Ammon's horn (tissue), 1 donor: ENCODE results near the gene AKR1B1.

Experiments used
- DNase-seq: peaks from one replicate; pipeline ENCODE4 v3.0.0-alpha.2; 2016; ENCODE audit warnings: low spot score

AKR1B1 gene

DNA sequence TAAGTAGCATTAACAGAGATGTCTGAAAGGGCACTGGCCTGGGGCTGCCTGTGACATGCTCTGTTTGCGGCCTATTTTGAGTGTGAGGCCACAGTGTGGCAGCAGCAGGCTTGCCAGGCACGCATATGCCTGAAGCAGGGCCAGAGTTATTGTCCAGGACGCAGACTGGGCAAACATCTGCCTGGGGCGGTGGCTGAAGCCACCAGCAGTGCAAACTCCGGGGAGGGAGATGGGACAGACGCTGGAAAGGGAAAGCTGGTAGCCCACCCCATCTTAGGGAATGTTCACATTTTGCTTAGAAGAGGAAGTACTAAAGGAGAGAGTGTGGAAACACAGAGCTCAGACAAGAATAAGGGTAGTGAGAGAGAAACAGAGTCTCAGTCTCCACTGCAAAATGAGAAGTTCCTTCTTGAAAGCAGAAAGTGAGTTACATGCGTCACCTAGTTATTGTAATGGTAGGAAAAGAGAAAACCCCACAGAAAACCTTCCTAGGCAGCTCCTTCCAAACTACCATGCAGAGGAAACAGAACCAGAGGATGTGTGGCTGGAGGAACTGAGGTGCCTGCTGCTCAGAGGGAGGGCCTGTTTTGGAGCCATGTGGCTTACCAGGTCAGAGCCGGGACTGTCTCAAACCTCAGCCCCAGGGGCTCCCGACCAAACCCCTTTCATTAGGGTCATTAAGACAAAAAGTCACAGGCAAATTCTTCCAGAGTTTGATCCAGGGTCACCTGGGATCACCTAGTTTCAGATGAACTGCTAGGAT lies 14.5 kb downstream of the AKR1B1 start:
- DNase-seq = peak; percentile 77

DNA sequence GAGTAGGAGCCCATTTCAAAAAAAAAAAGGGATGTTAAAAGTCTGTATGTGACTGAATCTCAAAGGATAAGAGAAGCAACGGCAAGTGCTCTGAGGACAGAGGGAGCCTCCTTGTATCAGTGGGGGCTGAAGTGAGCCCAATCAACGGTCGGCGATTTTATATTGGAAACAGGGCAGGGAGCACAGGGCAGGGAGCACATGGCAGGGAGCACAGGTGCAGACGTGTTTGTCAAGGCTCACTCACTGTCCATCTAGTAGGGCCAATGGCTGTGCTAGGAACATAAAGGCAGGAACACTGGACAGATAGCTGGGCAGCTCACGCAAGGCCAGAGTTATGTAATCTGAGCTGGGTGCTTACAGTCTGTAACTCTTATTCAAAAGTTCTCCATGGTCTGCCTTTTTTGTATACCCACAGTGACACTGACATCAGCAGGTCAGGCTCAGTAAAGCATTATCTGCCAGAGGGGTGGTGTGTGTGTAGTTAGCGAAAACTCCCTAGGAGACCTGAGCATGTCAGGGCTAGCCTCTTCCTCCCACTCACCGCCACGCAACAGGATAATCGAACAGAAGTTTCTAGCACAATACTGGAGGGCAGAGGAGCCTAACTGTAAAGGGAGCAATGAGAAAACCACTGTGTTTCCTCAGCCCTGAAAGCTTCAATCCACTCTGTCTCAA lies 15.4 kb downstream of the AKR1B1 start:
- DNase-seq = no peak

DNA sequence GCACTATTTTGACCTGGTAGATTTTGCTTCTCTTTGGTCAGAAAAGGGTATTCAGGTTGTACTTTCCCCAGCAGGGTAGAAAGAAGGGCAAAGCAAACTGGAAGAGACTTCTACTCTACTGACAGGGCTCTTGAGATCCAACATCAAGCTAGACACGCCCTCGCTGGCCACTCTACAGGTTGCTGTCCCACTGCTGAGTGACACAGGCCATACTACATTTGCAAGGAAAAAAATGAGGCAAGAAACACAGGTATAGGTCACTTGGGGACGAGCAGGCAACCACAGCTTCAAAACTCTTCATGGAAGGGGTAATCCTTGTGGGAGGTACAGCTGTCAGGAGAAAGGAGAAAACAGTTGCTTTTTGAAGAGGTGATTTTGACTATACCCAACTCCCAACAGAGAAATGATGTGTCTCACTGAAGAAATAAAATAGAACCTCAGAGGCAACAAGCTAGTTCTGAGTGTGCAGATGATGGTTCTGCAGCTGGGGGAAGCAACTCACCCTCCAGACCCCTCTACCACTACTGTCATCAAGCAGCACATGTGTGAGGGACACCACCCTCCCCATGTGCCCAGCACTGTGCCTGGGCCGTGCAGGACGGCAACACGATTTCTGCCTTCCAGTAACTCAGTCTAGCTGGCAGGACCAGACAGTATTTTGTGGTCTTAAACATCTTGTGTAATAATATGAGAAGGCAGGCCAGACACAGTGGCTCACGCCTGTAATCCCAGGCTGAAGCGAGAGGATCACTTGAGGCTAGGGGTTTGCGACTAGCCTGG lies 16.3 kb downstream of the AKR1B1 start:
- DNase-seq = no peak

DNA sequence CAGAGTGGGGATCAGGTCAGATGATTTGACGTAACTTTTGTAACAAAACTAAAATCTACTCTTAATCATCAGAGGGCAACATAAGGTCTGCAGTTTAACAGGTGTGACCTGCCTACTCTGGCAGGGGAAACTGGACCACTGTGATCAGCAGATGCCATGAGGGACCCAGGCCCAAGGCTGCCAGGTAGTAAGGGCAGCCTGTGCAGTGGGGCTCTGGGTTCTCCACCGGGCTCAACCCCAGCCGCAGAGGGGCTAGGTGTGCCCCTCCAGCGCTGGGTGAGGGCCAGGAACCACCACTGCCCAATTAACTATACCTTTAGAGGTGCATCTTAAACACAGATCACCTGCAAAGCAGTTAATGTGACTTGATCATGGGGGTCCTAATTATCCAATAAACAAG lies 17.6 kb downstream of the AKR1B1 start:
- no peak for DNase-seq

DNA sequence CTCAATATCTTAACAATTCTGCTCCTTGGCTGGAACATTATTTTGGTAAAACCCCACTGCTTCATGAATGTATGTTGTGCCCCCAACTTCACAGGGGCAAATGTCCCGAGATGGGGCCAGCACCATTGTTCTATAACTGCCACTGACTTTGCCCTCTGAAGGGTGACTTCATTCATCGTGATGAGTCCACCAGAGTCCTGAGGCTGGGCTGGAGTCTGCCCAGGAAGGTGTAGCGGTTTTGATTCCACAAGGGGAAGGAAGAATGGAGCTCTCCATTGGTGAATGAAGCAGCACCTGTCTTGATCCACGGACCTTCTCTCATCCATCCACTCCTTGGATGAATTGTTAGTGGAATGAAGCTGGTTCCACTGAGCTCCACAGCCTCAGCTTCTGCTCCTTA lies 18.4 kb downstream of the AKR1B1 start:
- DNase-seq = no peak

DNA sequence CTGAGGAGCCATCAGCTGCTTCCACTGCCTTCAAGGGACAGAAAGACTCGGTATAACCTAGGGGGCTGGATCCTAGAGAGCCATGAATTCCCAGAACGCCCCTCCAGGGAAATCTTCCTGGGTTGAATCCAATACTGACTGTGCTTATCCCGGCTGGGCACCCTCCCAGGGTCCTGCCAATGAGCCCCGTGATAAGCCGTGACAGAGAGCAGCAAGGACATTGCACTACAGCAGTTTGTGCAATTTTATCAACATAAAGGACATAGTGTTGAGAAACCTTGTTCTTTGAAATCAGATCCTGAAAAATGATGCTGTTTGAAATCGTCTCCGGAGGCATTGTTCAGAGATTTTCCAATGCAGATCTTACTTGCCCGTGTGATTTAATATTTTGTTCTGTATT lies 18.8 kb downstream of the AKR1B1 start:
- DNase-seq = no peak

DNA sequence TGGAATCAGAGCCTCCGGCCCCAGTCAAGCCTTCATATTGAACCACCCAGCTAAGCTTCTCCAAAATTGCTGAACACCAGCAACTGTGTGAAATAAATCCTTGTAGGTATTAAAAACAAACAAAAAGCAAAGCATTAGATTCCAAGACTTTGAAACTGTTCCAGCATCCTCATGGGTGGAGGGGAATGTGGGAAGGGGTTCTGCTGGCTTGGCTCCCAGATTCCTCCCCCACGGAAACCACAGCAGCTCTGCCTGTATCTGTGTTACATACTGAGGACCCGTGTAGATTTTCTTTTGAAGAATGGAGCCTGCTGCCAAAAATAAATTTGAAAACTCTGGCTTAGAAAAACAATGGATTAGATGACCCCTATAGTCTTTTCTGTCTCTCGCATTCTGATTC lies 20.0 kb downstream of the AKR1B1 start:
- DNase-seq = no peak

DNA sequence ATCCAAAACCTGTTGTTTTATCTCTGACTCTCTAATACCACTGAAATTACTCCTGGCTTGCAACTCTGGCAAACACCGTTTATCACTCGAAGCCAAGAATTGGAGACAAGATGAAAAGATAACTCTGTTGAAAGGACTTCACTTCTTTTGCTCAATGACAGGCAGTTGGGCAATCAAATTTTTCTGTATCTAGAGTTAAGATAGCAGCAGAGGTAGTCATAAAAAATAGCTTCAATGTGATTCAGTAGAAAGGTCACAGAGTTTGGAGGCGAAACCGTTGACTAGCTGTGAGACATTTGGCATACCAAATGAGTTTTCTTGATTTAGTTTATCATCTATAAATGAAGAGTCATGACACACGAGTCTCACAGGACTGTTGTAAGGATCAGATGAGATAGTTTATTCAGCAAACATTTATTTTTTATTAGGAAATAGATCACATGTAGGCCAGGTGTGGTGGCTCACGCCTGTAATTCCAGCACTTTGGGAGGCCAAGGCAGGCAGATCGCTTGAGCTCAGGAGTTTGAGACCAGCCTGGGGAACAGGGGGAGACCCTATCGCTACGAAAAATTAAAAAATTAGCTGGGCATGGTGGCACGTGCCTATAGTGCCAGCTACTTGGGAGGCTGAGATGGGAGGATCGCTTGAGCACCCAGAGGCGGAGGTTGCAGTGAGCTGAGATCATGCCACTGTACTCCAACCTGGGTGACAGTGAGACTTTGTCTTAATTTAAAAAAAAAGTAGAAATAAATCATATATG lies 23.6 kb downstream of the AKR1B1 start:
- DNase-seq = no peak

DNA sequence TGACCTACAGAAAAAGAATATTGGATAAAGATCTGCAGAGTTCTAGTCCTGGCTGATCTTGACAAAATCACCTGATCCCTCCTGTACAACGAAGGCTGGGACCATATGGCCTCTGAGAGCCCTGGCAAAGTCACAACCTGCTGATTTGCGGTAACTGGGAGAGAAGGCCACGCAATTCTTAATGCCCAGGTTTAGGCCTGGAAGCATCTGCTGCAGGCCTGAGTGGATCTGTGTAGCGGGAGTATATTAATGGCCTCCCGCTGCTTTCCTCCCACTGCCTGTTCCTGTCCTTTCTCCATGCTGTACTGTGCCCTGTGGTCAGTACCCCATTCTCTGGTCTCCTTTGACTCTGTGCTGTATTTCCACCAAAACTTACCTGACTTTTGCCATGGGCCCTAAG lies 24.2 kb downstream of the AKR1B1 start:
- DNase-seq = no peak

DNA sequence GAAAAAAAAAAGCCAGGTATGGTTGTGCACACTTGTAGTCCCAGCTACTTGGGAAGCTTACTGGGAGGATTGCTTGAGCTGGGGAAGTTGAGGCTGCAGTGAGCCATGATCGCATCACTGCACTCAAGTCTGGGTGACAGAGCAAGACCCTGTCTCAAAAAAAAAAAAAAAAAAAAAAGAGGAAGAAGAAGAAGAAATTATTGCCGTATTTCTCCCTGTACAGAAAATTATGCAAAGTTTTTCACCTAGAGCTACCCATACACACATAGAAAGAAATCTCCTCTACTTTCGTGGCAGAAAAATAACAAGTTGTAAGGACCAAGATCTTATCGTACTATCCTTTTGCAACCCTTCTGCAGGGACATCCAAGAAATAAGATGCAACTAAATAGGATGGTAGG lies 25.5 kb downstream of the AKR1B1 start:
- no peak for DNase-seq

DNA sequence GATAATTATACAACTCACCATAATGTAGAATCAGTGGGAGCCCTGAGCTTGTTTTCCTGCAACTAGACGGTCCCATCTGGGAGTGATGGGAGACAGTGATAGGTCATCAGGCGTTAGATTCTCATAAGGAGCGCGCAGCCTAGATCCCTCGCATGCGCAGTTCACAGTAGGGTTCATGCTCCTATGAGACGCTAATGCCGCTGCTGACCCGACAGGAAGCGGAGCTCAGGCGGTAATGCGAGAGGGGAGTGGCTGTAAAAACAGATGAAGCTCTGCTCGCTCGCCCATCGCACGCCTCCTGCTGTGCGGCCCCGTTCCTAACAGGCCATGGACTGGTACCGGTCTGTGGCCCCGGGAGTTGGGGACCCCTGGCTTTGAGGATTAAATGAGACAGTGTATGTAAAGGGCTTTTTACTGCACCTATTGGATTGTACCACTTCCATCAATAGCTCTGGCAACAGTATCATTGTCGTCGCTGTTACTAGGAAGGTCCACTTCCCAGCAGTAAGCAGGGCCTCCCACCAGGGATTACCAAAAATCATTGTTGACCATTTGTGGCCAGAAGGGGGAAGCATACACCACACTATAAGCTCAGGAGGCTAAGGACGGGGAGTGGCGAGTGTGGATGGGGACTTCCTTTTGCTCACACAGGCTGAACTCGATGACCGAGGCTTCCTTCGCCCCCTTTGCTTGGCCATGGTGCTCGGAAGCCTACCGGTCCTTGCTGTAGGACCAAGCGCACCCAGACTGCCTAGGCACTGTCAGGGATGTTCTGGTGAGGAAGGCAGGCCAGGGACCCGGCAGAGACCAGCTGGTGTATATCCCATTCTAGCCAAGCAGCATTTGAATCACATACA lies 26.4 kb downstream of the AKR1B1 start:
- peak; percentile 96 for DNase-seq

DNA sequence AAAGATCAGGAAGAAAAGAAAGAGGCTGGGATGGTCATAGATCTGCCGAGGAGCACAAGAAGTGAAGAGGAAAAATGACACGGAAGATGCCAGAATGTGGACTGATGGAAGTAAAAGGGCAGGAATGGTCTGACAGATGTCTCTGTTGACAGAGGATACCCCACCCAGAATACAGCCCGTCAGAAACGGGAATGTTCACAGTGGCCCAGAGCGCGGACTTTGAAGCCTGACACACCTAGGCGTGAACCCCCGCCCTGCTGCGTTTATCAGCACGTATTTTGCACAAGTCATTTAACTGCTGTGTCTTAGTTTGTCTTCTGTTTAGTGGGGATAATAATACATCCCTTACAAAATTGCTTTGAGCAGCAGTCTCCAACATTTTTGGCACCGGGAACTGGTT lies 27.1 kb downstream of the AKR1B1 start:
- DNase-seq = no peak

DNA sequence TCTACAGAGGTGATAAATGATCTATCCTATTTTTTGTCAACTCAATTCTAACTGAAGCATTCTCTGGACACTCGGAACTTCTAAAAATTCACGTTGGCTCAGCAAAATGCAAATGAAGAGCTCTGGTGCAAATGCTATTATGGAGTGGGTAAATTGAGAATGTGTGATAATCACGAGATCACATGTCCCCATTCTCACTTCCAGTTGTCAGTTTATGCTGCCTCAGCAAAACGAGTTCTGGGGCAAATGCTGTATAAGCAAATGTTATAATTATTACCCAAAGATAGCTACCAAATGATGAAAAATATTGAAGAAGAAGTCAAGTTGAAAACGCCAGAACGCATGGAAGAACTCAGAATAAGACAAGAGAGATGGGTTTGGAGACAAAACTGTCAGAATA lies 29.4 kb downstream of the AKR1B1 start:
- no peak for DNase-seq

DNA sequence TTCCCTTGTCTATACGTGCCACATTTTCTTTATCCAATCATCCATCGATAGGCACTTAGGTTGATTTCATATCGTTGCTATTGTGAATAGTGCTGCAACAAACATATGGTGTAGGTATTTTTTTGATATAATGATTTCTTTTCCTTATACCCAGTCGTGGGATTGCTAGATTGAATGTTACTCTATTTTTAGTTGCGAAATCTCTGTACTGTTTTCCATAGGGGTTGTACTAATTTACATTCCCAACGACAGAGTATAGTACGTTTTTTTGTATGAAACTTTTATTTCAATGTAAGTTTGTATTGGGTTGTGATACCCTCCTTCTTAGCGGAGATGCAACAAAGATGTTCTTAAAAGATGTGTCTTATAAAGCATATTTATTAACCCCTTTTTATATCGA lies 30.0 kb downstream of the AKR1B1 start:
- DNase-seq = no peak

DNA sequence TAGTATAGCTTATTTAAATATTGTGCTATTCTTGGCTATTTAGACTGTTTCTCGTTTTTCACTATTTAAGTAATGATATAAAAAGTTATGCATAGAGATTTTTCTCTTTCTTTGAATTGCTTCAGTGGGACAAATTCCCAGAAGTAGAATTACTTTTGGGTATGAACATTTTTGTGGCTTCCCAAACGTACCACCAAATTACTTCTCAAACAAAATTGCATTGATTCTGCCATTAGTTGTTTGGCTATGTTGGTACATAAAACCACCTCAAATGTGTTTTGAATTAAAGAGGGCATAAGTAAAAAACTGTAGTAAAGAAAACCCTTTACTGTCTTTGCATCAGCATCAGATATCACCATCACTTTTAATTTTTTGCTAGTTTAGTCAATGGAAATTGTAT lies 31.0 kb downstream of the AKR1B1 start:
- no peak for DNase-seq

DNA sequence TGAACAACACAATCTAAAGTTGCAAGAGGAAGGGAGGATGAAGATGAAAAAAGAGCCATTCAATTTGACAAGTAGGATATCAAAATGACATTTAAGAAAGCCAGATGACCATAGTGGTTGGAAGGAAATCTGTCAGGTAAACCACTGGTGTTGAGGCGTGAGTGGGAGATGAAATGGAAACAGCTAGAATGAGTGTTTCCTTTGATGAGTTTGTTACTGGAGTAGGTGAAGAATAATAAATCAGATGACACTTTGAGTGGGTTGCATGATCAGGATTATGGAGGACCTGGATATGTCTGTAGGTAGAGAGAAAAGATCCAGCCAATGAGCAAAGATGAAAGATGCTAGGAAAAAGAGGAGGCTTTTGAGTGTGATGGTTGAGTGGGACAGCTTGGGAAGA lies 33.1 kb downstream of the AKR1B1 start:
- no peak for DNase-seq

DNA sequence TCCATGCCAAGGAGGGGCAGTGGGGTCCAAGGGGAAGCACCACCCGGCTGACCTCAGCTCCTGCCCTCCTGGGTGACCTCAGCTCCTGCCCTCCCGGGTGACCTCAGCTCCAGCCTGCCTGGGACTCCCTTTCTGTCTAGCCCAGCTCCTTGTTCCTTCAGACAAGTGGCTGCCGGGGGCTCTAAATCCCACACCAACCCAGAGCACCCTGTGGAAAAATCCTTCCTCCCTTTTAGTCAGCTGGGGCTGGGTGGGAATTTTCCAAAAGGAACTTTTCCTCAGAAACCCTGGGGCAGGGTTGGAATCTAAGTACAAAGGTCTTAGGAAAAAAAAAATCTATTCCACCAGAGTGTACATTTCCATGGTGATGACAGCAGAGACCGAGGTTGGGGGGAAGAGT lies 36.3 kb downstream of the AKR1B1 start:
- DNase-seq = no peak

DNA sequence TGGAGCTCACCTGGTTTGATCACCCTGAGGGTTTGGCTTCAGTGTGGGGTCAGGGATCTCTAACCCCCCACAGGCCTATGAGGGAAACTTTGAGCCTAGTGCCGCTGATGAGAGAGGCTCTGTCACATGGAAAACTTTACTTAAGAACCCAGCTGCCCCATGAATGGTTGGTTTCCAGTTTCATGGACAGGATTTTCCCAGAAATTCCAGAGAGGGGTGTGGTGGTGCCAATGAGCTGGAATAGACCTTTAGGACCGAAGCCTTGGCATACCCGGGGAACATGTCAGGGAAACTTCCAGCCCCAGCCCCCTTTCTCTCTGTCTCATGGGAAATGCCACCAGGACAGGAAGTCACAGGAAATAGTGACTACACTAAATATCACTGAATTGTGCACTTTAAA lies 36.9 kb downstream of the AKR1B1 start:
- DNase-seq = no peak

DNA sequence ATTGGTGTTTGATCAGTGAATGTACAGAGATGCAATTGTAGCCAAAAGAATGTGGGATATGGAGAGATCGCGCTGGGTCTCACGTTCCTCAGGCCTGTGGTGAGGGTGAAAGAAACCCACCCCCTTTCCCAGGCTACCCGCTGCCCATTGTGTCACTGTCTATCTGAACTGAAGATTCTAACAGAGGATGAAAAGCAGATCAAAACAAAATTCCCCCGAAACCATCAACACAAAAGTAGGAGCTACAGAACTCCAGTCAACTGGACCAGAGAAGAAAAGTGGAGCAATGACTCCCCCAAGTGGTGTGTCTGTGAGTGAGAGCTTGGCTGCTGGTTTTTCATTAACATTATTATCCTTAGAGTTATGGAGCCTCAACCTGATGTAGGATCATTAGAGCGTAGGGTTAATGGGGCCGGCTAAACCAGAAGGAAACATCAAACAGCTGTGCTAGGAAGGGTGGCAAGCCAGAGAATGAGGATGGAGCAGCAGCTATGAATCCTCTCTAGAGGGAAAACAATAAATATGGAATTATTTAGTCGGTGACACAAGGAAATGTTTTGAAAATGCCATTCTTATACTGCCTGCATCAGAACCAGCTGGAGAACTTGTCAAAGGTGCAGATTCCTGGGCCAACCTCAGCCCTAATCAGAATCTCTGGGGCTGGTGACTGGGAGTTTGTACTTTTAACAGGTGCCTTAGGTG lies 38.3 kb downstream of the AKR1B1 start:
- DNase-seq = peak; percentile 84

DNA sequence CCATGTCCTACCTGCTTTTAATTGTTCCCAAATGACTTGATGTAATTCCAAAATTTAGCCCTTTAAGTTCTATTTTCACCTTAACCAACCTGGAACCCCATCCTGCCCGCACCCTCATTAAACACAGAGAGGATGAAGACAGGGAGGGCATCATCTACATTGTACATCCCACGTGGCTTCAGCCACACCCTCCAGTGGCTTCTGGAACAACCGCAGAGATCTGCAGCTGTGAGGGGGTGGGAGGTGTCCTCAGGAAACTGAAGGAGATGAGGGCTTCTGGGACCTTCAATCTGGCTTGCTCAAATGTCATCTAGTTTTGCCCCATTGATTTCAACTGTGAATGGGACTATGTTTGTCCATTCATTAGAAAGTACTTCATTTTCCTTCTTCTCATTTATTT lies 39.0 kb downstream of the AKR1B1 start:
- no peak for DNase-seq

DNA sequence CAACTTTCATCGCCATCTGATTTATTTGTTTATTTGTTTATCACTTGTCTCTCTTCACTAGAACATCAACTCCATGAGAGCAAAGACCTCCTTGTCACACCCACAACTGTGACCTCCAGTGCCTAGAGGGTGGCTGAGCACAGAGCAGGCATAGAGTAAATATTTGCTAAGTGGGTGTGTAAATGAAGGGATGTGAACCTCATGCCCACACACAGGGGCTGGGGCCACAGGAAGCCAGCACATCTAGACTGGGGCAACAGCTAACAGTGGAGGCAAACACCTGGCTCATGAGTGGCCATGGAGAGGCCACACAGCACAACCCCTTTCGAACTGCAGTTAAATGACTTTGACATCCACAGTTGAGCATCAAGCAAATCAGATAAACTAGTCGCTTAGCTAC lies 39.8 kb downstream of the AKR1B1 start:
- DNase-seq = no peak
